Measurements from ENCODE around the gene KCNC2. TPM values are rescaled to one million over a fixed set of nuclear protein-coding genes. Genes with fewer than 3 reads are reported as not detected.

Gene KCNC2
- 0.43 TPM in 1 of 2 replicates, not detected in the other for total RNA-seq

DNA sequence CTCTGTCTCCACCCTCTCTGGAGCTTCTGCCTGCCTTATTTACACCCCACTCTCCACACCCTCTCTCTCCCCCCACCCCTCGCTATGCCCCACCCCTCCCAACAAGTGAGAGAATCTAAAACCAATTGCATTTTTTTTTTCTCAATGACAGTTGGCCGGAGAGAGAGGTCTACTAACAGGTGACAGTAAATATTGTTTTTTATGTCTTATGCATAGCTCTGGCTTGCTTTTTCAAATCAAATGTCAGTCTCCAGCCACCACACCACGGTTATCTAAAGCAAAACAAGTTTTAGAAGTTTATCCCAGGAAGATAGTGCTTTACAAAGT lies at the start of gene KCNC2:
KCNC2 (minus strand) TSS at position 28 of the 327 bp plus-strand sequence.
- no peak for DNase-seq (ENCODE audit: low read depth)
- TF ChIP-seq, protein P1, sequence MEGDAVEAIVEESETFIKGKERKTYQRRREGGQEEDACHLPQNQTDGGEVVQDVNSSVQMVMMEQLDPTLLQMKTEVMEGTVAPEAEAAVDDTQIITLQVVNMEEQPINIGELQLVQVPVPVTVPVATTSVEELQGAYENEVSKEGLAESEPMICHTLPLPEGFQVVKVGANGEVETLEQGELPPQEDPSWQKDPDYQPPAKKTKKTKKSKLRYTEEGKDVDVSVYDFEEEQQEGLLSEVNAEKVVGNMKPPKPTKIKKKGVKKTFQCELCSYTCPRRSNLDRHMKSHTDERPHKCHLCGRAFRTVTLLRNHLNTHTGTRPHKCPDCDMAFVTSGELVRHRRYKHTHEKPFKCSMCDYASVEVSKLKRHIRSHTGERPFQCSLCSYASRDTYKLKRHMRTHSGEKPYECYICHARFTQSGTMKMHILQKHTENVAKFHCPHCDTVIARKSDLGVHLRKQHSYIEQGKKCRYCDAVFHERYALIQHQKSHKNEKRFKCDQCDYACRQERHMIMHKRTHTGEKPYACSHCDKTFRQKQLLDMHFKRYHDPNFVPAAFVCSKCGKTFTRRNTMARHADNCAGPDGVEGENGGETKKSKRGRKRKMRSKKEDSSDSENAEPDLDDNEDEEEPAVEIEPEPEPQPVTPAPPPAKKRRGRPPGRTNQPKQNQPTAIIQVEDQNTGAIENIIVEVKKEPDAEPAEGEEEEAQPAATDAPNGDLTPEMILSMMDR (IDR thresholded peaks at IDR 0.05; ENCODE audit: insufficient read depth, low read depth, low read length), result no peak
- H3K4me3 ChIP-seq (ENCODE audit: low read depth, low read length), result no peak within 1 kb of the TSS

DNA sequence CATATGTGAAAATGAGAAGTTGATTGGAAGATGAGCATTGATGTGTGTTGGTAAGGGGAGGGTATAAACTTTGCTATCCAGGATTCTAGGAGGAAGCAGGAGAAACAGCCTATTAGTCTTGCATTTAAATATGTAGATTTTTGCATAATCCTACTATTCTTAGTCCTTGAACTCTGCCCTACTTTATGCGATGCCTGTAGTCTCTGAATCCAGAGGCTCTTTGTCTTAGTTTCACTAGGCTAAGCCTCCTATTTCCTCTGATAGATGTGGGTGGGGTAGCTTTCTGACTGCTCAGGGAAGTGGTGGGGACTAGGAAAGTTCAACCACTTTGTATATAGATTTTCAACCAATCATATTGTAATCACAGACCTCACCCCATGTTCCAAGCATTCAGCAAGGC lies 49.5 kb upstream of the KCNC2 start:
- no peak for DNase-seq (ENCODE audit: low read depth)
- TF ChIP-seq, protein P1 (IDR thresholded peaks at IDR 0.05; ENCODE audit: insufficient read depth, low read depth, low read length), result no peak
- no peak overlapping the region for H3K4me3 ChIP-seq (ENCODE audit: low read depth, low read length)

DNA sequence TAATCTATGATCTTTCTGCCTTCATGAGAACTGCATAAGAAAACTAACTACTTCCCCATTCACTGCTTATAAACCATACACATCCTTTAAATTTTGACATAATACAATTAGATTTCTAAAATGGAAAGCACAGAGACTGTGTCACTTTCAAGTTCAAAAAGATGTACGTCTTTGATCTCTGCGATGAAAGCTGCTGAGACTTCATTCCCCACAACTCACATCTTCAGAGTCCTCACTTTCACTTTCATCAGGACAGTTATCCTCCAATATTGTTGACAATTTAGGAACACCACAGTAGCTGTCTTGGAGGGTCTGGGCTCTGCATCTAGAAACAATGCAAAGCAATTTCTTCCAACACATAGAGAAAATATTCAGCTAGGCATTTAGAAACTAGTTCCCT lies 47.9 kb upstream of the KCNC2 start:
- DNase-seq (ENCODE audit: low read depth), result no peak
- TF ChIP-seq, protein P1 (IDR thresholded peaks at IDR 0.05; ENCODE audit: insufficient read depth, low read depth, low read length), result no peak
- H3K4me3 ChIP-seq (ENCODE audit: low read depth, low read length), result no peak overlapping the region

DNA sequence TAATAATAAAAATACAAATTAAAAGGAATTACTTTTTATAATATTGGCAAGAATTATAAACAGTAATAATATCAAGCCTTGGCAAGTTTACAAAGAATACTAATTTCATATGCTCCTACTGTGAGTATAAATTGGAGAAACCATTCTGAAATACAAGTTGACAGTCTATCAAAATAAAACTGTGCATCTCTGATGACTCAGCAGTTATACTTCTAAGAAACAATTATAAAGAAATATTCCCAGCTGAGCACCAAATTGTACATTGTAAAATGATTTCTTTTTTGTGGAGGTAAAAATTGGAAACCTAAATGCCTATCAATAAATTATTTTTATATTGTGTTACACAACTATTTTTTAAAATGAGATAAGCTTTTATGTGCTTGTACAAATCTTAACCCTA lies 35.5 kb upstream of the KCNC2 start:
- TF ChIP-seq, protein P1 (IDR thresholded peaks at IDR 0.05; ENCODE audit: insufficient read depth, low read depth, low read length), result no peak
- no peak overlapping the region for H3K4me3 ChIP-seq (ENCODE audit: low read depth, low read length)
- no peak for DNase-seq (ENCODE audit: low read depth)

DNA sequence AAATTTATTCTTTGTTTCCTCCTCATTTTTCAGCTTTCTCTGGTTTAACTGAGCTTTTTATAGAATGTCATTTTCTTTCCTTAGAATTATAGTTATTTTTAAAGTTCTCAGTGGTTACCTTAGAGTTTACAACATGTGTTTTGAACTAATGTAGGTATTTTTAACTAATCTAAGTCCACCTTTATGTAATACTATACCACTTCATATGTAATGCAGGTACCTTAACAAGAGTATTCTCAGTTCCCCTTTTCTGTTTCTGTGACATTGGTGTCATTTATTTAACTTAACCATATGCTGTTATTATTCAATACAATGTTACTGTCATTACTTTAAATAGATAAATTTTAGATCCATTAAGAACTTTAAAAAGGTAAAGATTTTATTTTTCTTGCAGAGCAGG lies 30.3 kb upstream of the KCNC2 start:
- TF ChIP-seq, protein P1 (IDR thresholded peaks at IDR 0.05; ENCODE audit: insufficient read depth, low read depth, low read length), result no peak
- H3K4me3 ChIP-seq (ENCODE audit: low read depth, low read length), result no peak overlapping the region
- DNase-seq (ENCODE audit: low read depth), result no peak

DNA sequence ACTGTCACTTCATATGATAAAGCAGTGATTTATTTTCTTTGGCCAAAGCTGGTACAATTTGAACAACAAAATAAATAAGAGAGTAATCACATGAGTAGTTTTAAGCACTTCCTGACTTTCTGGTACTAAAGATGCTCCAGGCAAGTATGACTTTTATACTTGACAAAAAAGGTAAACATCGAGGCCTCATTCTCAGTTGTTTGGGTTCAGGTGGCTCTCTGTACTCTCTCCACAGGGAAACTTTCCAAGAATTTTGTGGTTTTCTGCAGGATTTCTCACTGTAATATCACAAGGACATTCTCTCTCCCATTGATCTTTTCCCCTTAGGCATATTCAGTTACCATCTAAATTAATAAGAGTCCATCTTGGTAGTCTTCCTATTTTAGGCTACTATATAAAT lies 26.6 kb upstream of the KCNC2 start:
- TF ChIP-seq, protein P1 (IDR thresholded peaks at IDR 0.05; ENCODE audit: insufficient read depth, low read depth, low read length), result no peak
- peak; percentile 1 for DNase-seq (ENCODE audit: low read depth)
- no peak overlapping the region for H3K4me3 ChIP-seq (ENCODE audit: low read depth, low read length)

DNA sequence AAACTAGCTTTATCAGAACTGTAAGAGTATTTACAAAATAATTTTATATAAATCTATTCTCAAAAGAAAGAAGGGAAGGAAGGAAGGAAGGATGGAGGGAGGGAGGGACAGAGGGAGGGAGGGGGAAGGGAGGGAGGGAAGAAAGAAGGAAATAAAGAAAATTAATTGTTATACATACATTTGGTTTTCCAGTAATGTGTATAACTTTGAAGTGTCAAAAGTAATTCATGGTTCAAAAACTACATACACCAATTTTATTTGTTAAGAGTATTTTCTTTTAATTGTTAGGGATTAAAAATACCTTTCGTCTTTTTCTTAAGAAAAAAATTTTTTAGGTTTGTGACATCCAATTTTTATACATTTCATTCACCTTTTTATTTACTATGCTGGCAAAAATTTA lies 17.5 kb upstream of the KCNC2 start:
- TF ChIP-seq, protein P1 (IDR thresholded peaks at IDR 0.05; ENCODE audit: insufficient read depth, low read depth, low read length), result no peak
- no peak overlapping the region for H3K4me3 ChIP-seq (ENCODE audit: low read depth, low read length)
- no peak for DNase-seq (ENCODE audit: low read depth)
